ENCODE results near the gene MRPS5. TPM values are rescaled to one million over a fixed set of nuclear protein-coding genes. Genes with fewer than 3 reads are reported as not detected.

MRPS5 gene
- total RNA-seq, 1 experiment from 2014 or later, result 80.5 TPM

- Mint-ChIP-seq H3K27ac (ENCODE audit: unreplicated experiment) (no peak overlapping the region), H3K36me3 (ENCODE audit: insufficient read depth, unreplicated experiment) (no peaks in the 10 kb centered on the region), H3K27me3 (ENCODE audit: insufficient read depth, unreplicated experiment) (no peaks in the 10 kb centered on the region), H3K4me3 (ENCODE audit: unreplicated experiment) (no peak overlapping the region), H3K4me1 (ENCODE audit: low read depth, unreplicated experiment) (no peaks in the 10 kb centered on the region), H3K9me3 (ENCODE audit: unreplicated experiment) (peaks cover 41% of the 10 kb centered on the region)
- ChIA-PET CTCF (no interaction called here), POLR2A (no interaction called here)
- Histone ChIP-seq H3K36me3 (ENCODE audit: control insufficient read depth, insufficient read depth, low read length) (no peaks in the 10 kb centered on the region; the same call in 1 of the 2 replicates), H3K4me1 (no peaks in the 10 kb centered on the region), H3K9me3 (no peaks in the 10 kb centered on the region), H3K27me3 (replicated peaks; ENCODE audit: control insufficient read depth, insufficient read depth, low read length) (no peaks in the 10 kb centered on the region), H3K4me3 (ENCODE audit: low read depth, low read length) (no peak overlapping the region)
- intact Hi-C loops (cut with micrococcal nuclease; ENCODE audit: unreplicated experiment), result no loop called here
- TF ChIP-seq CTCF (IDR thresholded peaks at IDR 0.05; ENCODE audit: insufficient read depth in 1 of 2, low read depth in 1 of 2, low read length in 1 of 2, severe bottlenecking in 1 of 2, unreplicated experiment in 1 of 2), result no peak
- no TSS peak for BruUV-seq (replicated peaks)
- no peak for DNase-seq
These were observed 80.4 kb downstream of the MRPS5 start for GRCh38 chr2:95041060-95041823.

DNA sequence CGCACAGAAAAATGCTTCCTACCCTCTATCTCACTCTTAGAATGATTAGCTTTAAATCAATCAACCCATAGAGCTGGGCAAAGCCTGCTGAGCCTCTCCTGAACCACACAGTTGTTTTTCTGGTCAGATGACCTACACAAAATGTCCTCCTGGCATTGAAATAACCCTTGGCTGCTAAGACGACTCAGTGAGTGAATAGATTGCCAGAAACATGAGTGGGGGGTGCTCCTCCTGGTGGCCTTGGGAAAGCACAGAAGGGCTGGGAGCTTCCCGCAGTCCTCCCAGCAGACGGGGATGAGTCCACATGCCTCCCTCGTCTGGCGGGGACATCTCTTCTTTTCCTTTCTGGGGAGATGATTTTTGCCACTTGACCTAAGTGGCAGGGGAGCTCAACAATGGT, 81.2 kb downstream of the MRPS5 start:
- no TSS peak for BruUV-seq (replicated peaks)
- Mint-ChIP-seq H3K27me3 (ENCODE audit: insufficient read depth, unreplicated experiment) (peaks cover 3% of the 10 kb centered on the region), H3K4me3 (ENCODE audit: unreplicated experiment) (no peak overlapping the region), H3K4me1 (ENCODE audit: low read depth, unreplicated experiment) (no peaks in the 10 kb centered on the region), H3K36me3 (ENCODE audit: insufficient read depth, unreplicated experiment) (no peaks in the 10 kb centered on the region), H3K9me3 (ENCODE audit: unreplicated experiment) (peaks cover 44% of the 10 kb centered on the region), H3K27ac (ENCODE audit: unreplicated experiment) (no peak overlapping the region)
- no peaks in the 10 kb centered on the region for H3K4me1 ChIP-seq
- DNase-seq, result no peak
- ChIA-PET CTCF (interaction anchor here (0.7 kb wide), 1 partner anchor 13 kb away, joined by 3 read pairs; no protein-coding TSS in a partner anchor), POLR2A (no interaction called here)
- no peaks in the 10 kb centered on the region for H3K27me3 ChIP-seq (replicated peaks; ENCODE audit: control insufficient read depth, insufficient read depth, low read length)
- no peaks in the 10 kb centered on the region; the same call in 1 of the 2 replicates for H3K36me3 ChIP-seq (ENCODE audit: control insufficient read depth, insufficient read depth, low read length)
- H3K9me3 ChIP-seq, result no peaks in the 10 kb centered on the region
- no peak overlapping the region for H3K4me3 ChIP-seq (ENCODE audit: low read depth, low read length)
- intact Hi-C loops (cut with micrococcal nuclease; ENCODE audit: unreplicated experiment), result no loop called here
- no peak for TF ChIP-seq CTCF (IDR thresholded peaks at IDR 0.05; ENCODE audit: insufficient read depth in 1 of 2, low read depth in 1 of 2, low read length in 1 of 2, severe bottlenecking in 1 of 2, unreplicated experiment in 1 of 2)

DNA sequence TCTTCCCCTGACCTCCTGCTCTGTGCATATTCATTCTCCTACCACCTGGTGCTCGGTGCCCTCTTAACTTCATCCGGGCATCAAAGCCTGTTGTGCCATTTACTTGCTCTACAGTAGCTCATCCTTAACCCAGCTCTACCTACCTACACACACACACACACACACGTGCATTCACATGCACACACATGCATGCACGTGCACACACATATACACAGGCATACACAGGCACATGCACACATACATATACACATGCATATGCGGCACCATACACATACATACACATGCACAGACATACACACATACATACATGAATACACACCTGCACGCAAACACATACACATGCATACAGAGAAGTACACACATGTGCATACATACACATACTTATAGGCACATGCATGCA, 81.6 kb downstream of the MRPS5 start:
- BruUV-seq (replicated peaks), result no TSS peak
- peaks cover 6% of the 10 kb centered on the region for H3K27me3 Mint-ChIP-seq (ENCODE audit: insufficient read depth, unreplicated experiment)
- H3K27me3 ChIP-seq (replicated peaks; ENCODE audit: control insufficient read depth, insufficient read depth, low read length), result no peaks in the 10 kb centered on the region
- no peaks in the 10 kb centered on the region for H3K36me3 Mint-ChIP-seq (ENCODE audit: insufficient read depth, unreplicated experiment)
- H3K36me3 ChIP-seq (ENCODE audit: control insufficient read depth, insufficient read depth, low read length), result no peaks in the 10 kb centered on the region; the same call in 1 of the 2 replicates
- H3K4me3 Mint-ChIP-seq (ENCODE audit: unreplicated experiment), result no peak overlapping the region
- no peaks in the 10 kb centered on the region for H3K9me3 ChIP-seq
- intact Hi-C loops (cut with micrococcal nuclease; ENCODE audit: unreplicated experiment), result no loop called here
- peaks cover 44% of the 10 kb centered on the region for H3K9me3 Mint-ChIP-seq (ENCODE audit: unreplicated experiment)
- no peak for TF ChIP-seq CTCF (IDR thresholded peaks at IDR 0.05; ENCODE audit: insufficient read depth in 1 of 2, low read depth in 1 of 2, low read length in 1 of 2, severe bottlenecking in 1 of 2, unreplicated experiment in 1 of 2)
- no peak overlapping the region for H3K4me3 ChIP-seq (ENCODE audit: low read depth, low read length)
- no peak for DNase-seq
- H3K4me1 Mint-ChIP-seq (ENCODE audit: low read depth, unreplicated experiment), result no peaks in the 10 kb centered on the region
- no peak overlapping the region for H3K27ac Mint-ChIP-seq (ENCODE audit: unreplicated experiment)
- CTCF ChIA-PET, result interaction anchor here (0.7 kb wide), 1 partner anchor 14 kb away, joined by 3 read pairs; no protein-coding TSS in a partner anchor
- POLR2A ChIA-PET, result no interaction called here
- H3K4me1 ChIP-seq, result no peaks in the 10 kb centered on the region

All from Caco-2 (cell line).